HepG2 (cell line): Measurements from ENCODE around the gene TMEM253. TPM values are rescaled to one million over a fixed set of nuclear protein-coding genes. Genes with fewer than 3 reads are reported as not detected.

Experiments used
- polyA plus RNA-seq, 8 experiments: library from polyadenylated mRNA; depleted of rRNA in 3 of 8; stranded (reverse) in 7 of 8; unstranded in 1 of 8; fragments of >200 nt; fragmentation: Illumina TruSeq in 4 of 8; extraction: Trizol in 4 of 8; gene quantifications; 2 replicates each; pipeline versions ENCODE4 v1.2.1 to v1.2.3, GENCODE V29; 2011 to 2016; ENCODE audit warnings: low read depth in 4 of 8, missing spikeins in 1 of 8, mixed read lengths in 1 of 8; ENCODE audit not compliant: insufficient read depth in 1 of 8
- total RNA-seq, 5 experiments: library from RNA; depleted of rRNA; stranded (reverse); fragments of >200 nt; fragmentation: Illumina TruSeq; extraction: Trizol; gene quantifications; 2 replicates each; pipeline ENCODE4 v1.2.3, GENCODE V29; 2016; ENCODE audit warnings: low read depth in 1 of 5
- TF ChIP-seq, protein P1 (sequence below): sonication (generic); formaldehyde crosslinking; IDR thresholded peaks from one replicate; pipeline ENCODE4 v1.5.1; 2020; ENCODE audit warnings: mild to moderate bottlenecking, missing genetic modification reagents; ENCODE audit errors: not compliant biosample characterization

The TMEM253 gene
- total and polyA plus RNA-seq, 2 of the 13 experiments (the other 11 are each of a cell fraction or from before 2014, with no cell fraction given) = 0.29 to 0.45 TPM

DNA sequence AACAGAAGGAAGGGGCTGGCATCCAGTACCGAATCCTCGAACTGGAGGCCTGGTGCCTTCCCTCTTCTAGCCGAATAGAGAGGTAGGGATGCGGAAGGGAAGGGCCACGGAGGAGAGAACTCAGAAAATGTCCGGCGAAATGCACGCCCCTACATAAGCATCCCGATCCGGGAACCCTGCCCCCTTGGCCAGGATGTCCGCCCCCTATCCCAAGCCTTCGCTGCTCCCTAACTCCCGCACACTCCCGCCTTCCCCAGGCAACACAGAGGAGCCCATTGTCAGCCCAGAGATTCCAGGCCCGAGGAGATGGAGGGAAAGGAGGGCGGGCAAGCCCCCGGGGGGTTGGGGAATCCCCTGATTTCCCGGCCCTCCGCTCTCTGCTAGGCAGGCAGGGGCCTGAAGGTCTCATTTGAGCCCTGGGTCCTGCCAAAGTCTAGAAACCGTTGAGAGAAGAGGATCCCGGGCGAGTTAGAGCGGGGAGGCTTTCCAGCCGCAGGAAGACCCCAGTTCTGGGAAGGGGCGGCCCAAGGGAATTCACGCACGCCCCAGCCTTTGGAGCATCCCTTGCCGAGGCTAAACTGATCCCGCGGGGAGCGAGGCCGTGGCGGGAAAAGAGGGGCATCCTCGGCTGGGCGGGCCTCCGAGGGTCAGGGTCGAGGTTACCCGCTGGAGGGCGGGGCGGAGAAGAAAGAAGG lies 31.3 kb upstream of the TMEM253 start (continued):
- TF ChIP-seq, protein P1, sequence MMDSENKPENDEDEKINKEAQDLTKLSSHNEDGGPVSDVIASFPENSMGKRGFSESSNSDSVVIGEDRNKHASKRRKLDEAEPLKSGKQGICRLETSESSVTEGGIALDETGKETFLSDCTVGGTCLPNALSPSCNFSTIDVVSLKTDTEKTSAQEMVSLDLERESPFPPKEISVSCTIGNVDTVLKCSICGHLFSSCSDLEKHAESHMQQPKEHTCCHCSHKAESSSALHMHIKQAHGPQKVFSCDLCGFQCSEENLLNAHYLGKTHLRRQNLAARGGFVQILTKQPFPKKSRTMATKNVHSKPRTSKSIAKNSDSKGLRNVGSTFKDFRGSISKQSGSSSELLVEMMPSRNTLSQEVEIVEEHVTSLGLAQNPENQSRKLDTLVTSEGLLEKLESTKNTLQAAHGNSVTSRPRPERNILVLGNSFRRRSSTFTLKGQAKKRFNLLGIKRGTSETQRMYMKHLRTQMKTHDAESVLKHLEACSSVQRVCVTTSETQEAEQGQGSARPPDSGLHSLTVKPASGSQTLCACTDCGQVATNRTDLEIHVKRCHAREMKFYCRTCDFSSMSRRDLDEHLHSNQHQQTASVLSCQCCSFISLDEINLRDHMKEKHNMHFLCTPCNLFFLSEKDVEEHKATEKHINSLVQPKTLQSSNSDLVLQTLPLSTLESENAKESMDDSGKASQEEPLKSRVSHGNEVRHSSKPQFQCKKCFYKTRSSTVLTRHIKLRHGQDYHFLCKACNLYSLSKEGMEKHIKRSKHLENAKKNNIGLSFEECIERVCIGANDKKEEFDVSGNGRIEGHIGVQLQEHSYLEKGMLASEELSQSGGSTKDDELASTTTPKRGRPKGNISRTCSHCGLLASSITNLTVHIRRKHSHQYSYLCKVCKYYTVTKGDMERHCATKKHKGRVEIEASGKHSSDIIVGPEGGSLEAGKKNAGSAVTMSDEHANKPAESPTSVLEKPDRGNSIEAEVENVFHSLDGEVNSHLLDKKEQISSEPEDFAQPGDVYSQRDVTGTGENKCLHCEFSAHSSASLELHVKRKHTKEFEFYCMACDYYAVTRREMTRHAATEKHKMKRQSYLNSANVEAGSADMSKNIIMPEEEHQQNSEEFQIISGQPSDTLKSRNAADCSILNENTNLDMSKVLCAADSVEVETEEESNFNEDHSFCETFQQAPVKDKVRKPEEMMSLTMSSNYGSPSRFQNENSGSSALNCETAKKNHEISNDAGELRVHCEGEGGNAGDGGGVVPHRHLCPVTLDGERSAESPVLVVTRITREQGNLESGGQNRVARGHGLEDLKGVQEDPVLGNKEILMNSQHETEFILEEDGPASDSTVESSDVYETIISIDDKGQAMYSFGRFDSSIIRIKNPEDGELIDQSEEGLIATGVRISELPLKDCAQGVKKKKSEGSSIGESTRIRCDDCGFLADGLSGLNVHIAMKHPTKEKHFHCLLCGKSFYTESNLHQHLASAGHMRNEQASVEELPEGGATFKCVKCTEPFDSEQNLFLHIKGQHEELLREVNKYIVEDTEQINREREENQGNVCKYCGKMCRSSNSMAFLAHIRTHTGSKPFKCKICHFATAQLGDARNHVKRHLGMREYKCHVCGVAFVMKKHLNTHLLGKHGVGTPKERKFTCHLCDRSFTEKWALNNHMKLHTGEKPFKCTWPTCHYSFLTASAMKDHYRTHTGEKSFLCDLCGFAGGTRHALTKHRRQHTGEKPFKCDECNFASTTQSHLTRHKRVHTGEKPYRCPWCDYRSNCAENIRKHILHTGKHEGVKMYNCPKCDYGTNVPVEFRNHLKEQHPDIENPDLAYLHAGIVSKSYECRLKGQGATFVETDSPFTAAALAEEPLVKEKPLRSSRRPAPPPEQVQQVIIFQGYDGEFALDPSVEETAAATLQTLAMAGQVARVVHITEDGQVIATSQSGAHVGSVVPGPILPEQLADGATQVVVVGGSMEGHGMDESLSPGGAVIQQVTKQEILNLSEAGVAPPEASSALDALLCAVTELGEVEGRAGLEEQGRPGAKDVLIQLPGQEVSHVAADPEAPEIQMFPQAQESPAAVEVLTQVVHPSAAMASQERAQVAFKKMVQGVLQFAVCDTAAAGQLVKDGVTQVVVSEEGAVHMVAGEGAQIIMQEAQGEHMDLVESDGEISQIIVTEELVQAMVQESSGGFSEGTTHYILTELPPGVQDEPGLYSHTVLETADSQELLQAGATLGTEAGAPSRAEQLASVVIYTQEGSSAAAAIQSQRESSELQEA (CRISPR knock-in tag) = peak; percentile 67
